Neuron (in vitro differentiated cells): ENCODE data around the gene SLC14A1.

Experiments used
- H2AFZ ChIP-seq: one replicate; pipeline ENCODE4 v1.6.1; 2013; ENCODE audit warnings: low read depth, mild to moderate bottlenecking, inconsistent platforms, low read length, moderate library complexity
- H3K27me3 ChIP-seq: one replicate; pipeline ENCODE4 v1.6.1; 2013; ENCODE audit warnings: low read length; ENCODE audit not compliant: insufficient read depth
- H3K36me3 ChIP-seq: one replicate; pipeline ENCODE4 v1.6.1; 2013; ENCODE audit warnings: low read length; ENCODE audit not compliant: insufficient read depth
- H3K4me1 ChIP-seq: one replicate; pipeline ENCODE4 v1.6.1; 2013; ENCODE audit warnings: low read length; ENCODE audit not compliant: insufficient read depth
- H3K4me3 ChIP-seq: 2 replicates; pipeline ENCODE4 v1.5.1; 2013; ENCODE audit warnings: mild to moderate bottlenecking, low read length, moderate library complexity
- H3K9me3 ChIP-seq: one replicate; pipeline ENCODE4 v1.6.1; 2013; ENCODE audit warnings: low read length

The SLC14A1 gene

DNA sequence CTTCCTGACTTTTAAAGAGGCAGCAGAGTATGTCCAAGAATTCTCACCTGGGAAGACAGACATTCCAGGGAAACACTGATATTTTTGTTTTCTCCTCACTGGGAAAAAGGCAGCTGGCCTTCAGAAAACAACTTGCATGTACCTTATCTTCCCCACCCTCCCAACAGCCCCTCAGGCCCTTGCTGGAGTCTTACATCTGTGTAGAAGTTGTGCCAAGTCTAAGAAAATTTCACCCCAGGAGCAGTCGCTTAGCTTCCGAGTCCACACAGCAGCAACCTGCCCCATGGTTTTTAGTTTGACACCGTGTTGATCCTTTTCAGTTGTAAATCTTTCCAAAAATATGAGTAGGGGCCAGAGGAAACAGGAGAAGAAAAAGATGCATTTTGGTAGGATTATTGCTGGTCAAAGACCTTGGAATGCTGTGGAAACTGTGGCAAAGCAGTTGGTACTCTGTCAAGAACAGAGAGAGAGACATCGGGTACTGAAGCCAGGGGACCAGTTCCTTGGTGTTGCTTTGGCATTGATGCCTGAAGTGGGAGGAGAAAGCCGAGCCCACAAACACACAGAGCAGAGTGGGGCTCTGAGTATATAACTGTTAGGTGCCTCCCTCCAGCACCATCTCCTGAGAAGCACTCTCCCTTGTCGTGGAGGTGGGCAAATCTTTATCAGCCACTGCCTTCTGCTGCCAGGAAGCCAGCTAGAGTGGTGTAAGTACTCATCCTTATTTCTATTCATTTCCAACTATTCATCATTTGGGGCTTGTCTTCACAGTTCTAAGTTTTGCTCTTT, at the start of gene SLC14A1:
Gene SLC14A1, plus strand, starts transcription at position 615 of the 789 bp plus-strand sequence. CDS start 6,140 bp downstream, outside the sequence.
- Histone ChIP-seq H3K27me3 (no peaks in the 10 kb centered on the region), H3K4me1 (no peaks in the 10 kb centered on the region), H2AFZ (no peak within 1 kb of the TSS), H3K9me3 (no peaks in the 10 kb centered on the region), H3K36me3 (no peaks in the 10 kb centered on the region), H3K4me3 (no peak within 1 kb of the TSS)

DNA sequence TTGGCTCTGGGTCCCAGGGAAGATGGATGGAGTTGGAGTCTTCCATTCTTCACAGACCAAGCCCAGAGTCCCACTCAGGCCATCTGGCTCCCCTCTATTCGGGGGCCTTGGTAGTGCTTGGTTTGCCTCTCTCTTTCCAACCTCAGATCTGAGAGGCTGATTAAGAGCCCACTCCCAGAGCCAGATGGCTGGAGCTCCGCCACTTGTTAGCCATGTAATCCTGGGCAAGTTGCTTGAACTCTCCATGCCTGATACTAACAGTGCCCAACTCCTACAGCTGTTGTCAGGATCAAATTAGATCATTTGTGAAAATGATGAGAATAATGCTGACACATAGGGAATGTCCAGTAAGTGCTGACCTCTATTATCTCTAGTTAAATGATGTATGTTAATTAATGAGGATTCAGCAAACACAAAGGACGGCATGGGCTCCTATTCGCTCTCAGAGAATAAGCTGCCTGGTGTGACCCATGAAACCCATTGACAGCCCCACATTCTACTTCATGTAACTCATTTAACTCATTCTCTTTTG, 46.6 kb upstream of the SLC14A1 start:
- H3K4me1 ChIP-seq: no peaks in the 10 kb centered on the region
- no peaks in the 10 kb centered on the region for H3K27me3 ChIP-seq
- no peaks in the 10 kb centered on the region for H3K36me3 ChIP-seq
- no peak overlapping the region for H3K4me3 ChIP-seq
- no peaks in the 10 kb centered on the region for H3K9me3 ChIP-seq
- no peak overlapping the region for H2AFZ ChIP-seq

- Histone ChIP-seq H3K4me1 (no peaks in the 10 kb centered on the region), H3K36me3 (no peaks in the 10 kb centered on the region), H3K4me3 (no peak overlapping the region), H3K27me3 (no peaks in the 10 kb centered on the region), H3K9me3 (no peaks in the 10 kb centered on the region), H2AFZ (no peak overlapping the region)
Measured at GRCh38 chr18:45678441-45678840, 45.5 kb upstream of the SLC14A1 start.

GRCh38 chr18:45678850-45679249, 45.1 kb upstream of the SLC14A1 start:
- Histone ChIP-seq H3K4me3 (no peak overlapping the region), H3K4me1 (no peaks in the 10 kb centered on the region), H3K27me3 (peaks cover under 1% of the 10 kb centered on the region), H2AFZ (no peak overlapping the region), H3K36me3 (no peaks in the 10 kb centered on the region), H3K9me3 (no peaks in the 10 kb centered on the region)

- peaks cover 2% of the 10 kb centered on the region for H3K27me3 ChIP-seq
- no peak overlapping the region for H3K4me3 ChIP-seq
- H2AFZ ChIP-seq: no peak overlapping the region
- no peaks in the 10 kb centered on the region for H3K4me1 ChIP-seq
- no peaks in the 10 kb centered on the region for H3K9me3 ChIP-seq
- H3K36me3 ChIP-seq: no peaks in the 10 kb centered on the region
Measured at GRCh38 chr18:45680066-45680690, 43.8 kb upstream of the SLC14A1 start.

DNA sequence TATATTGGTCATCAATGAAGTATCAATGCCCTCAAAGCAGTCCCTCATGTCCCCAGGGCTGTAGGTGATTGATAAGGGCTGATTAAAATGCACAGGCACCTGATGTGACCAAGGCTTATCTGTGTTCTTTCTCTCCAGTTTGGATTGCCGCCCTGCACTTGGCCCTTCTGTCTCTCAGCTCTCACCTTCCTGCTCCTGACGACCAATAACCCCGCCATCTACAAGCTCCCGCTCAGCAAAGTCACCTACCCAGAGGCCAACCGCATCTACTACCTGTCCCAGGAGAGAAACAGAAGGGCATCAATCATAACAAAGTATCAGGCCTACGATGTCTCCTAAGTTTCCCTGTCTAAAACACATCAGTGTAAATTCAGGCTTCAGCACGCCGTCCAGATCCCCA, 41.8 kb upstream of the SLC14A1 start:
- Histone ChIP-seq H3K9me3 (no peaks in the 10 kb centered on the region), H3K36me3 (no peaks in the 10 kb centered on the region)

GRCh38 chr18:45684341-45685115, 39.5 kb upstream of the SLC14A1 start:
- H2AFZ ChIP-seq: no peak overlapping the region
- no peak overlapping the region for H3K4me3 ChIP-seq
- H3K27me3 ChIP-seq: peaks cover 2% of the 10 kb centered on the region
- H3K4me1 ChIP-seq: peaks cover 10% of the 10 kb centered on the region
- no peaks in the 10 kb centered on the region for H3K9me3 ChIP-seq
- no peaks in the 10 kb centered on the region for H3K36me3 ChIP-seq

More for the DNA sequence above, 41.8 kb upstream of the SLC14A1 start:
- Histone ChIP-seq H3K4me3 (no peak overlapping the region), H3K27me3 (peaks cover 2% of the 10 kb centered on the region), H2AFZ (no peak overlapping the region), H3K4me1 (peaks cover 5% of the 10 kb centered on the region)

GRCh38 chr18:45686891-45687611, 36.9 kb upstream of the SLC14A1 start:
- Histone ChIP-seq H2AFZ (no peak overlapping the region), H3K4me3 (no peak overlapping the region), H3K4me1 (peaks cover 10% of the 10 kb centered on the region), H3K9me3 (no peaks in the 10 kb centered on the region), H3K36me3 (no peaks in the 10 kb centered on the region), H3K27me3 (peaks cover 2% of the 10 kb centered on the region)

- H3K9me3 ChIP-seq: no peaks in the 10 kb centered on the region
- no peak overlapping the region for H3K4me3 ChIP-seq
- H2AFZ ChIP-seq: peak overlapping the region; percentile 22
- no peaks in the 10 kb centered on the region for H3K36me3 ChIP-seq
- peaks cover 2% of the 10 kb centered on the region for H3K27me3 ChIP-seq
- peaks cover 10% of the 10 kb centered on the region for H3K4me1 ChIP-seq
Measured at GRCh38 chr18:45687621-45688020, 36.4 kb upstream of the SLC14A1 start.

- H3K4me3 ChIP-seq: no peak overlapping the region
- peaks cover 2% of the 10 kb centered on the region for H3K27me3 ChIP-seq
- H3K36me3 ChIP-seq: no peaks in the 10 kb centered on the region
- peaks cover 10% of the 10 kb centered on the region for H3K4me1 ChIP-seq
- peak overlapping the region; percentile 22 for H2AFZ ChIP-seq
- H3K9me3 ChIP-seq: no peaks in the 10 kb centered on the region
Measured at GRCh38 chr18:45688113-45688512, 35.9 kb upstream of the SLC14A1 start.

DNA sequence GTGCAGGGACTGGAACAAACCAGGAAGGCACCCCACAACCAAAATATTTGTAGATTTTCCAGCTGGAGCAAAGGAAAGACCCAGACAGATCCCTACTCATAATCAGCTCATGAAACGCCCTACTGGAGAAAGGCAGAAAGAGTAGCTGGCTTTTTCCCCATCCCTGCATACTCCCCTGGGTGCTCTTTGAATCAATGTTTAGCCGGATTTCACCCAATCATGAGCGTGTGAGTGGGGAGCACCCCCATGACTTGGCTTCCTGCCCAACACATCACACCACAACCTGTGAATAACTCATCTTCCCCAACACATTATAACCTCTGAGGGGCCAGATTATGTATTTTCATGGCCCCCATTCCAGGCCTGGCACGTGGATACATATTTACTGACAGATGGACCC, 35.1 kb upstream of the SLC14A1 start:
- H3K36me3 ChIP-seq: no peaks in the 10 kb centered on the region
- no peaks in the 10 kb centered on the region for H3K9me3 ChIP-seq
- H3K4me1 ChIP-seq: peaks cover 10% of the 10 kb centered on the region
- peaks cover 2% of the 10 kb centered on the region for H3K27me3 ChIP-seq
- H2AFZ ChIP-seq: no peak overlapping the region
- no peak overlapping the region for H3K4me3 ChIP-seq

GRCh38 chr18:45689396-45689795, 34.6 kb upstream of the SLC14A1 start:
- Histone ChIP-seq H3K36me3 (no peaks in the 10 kb centered on the region), H2AFZ (no peak overlapping the region), H3K4me3 (no peak overlapping the region), H3K27me3 (no peaks in the 10 kb centered on the region), H3K9me3 (no peaks in the 10 kb centered on the region), H3K4me1 (peaks cover 10% of the 10 kb centered on the region)
